ENCODE data around the gene NR5A2.

The NR5A2 gene

GRCh38 chr1:200036619-200037270 is 9.2 kb downstream of the NR5A2 start:
- no peak for DNase-seq

- DNase-seq: no peak
These were observed 10.0 kb downstream of the NR5A2 start for GRCh38 chr1:200037501-200037900.

- no peak for DNase-seq
These were observed 10.4 kb downstream of the NR5A2 start for GRCh38 chr1:200037904-200038303.

- no peak for DNase-seq
These were observed 10.9 kb downstream of the NR5A2 start for GRCh38 chr1:200038325-200038980.

- no peak for DNase-seq
These were observed 11.7 kb downstream of the NR5A2 start for GRCh38 chr1:200038981-200039848.

- no peak for DNase-seq
These were observed 12.5 kb downstream of the NR5A2 start for GRCh38 chr1:200039849-200040474.

- DNase-seq: no peak
These were observed 13.1 kb downstream of the NR5A2 start for GRCh38 chr1:200040481-200041138.

GRCh38 chr1:200041337-200042118 is 14.0 kb downstream of the NR5A2 start:
- no peak for DNase-seq

GRCh38 chr1:200042119-200042551 is 14.6 kb downstream of the NR5A2 start:
- DNase-seq: no peak

GRCh38 chr1:200042552-200043335 is 15.2 kb downstream of the NR5A2 start:
- DNase-seq: no peak

- no peak for DNase-seq
These were observed 15.8 kb downstream of the NR5A2 start for GRCh38 chr1:200043336-200043668.

- no peak for DNase-seq
These were observed 18.6 kb downstream of the NR5A2 start for GRCh38 chr1:200046115-200046514.

GRCh38 chr1:200048244-200048643 is 20.7 kb downstream of the NR5A2 start:
- DNase-seq: no peak

GRCh38 chr1:200049810-200050209 is 22.3 kb downstream of the NR5A2 start:
- DNase-seq: no peak

- DNase-seq: no peak
These were observed 24.1 kb downstream of the NR5A2 start for GRCh38 chr1:200051620-200052019.

GRCh38 chr1:200053091-200053490 is 25.6 kb downstream of the NR5A2 start:
- no peak for DNase-seq

GRCh38 chr1:200053646-200054045 is 26.1 kb downstream of the NR5A2 start:
- no peak for DNase-seq

GRCh38 chr1:200058341-200058740 is 30.8 kb downstream of the NR5A2 start:
- no peak for DNase-seq

- DNase-seq: no peak
These were observed 34.6 kb downstream of the NR5A2 start for GRCh38 chr1:200062143-200062542.

GRCh38 chr1:200072636-200073285 is 45.3 kb downstream of the NR5A2 start:
- DNase-seq: no peak

- no peak for DNase-seq
These were observed 45.8 kb downstream of the NR5A2 start for GRCh38 chr1:200073286-200073637.

Measured in activated CD4-positive, alpha-beta T cell treated with anti-CD3 and anti-CD28 coated beads, Interleukin-10, Interleukin-2, amounts not matched to agents 100 ng/mL and 50 ng/mL, durations not matched to agents 16 hours and 8 hours (primary cell).